ENCODE results near the gene P2RY6.
"Not testable (repeated sequence)": the region's sequence is repeated elsewhere in the genome, so short reads cannot be mapped to it uniquely, and the experiment has no call there.

P2RY6 gene

DNA sequence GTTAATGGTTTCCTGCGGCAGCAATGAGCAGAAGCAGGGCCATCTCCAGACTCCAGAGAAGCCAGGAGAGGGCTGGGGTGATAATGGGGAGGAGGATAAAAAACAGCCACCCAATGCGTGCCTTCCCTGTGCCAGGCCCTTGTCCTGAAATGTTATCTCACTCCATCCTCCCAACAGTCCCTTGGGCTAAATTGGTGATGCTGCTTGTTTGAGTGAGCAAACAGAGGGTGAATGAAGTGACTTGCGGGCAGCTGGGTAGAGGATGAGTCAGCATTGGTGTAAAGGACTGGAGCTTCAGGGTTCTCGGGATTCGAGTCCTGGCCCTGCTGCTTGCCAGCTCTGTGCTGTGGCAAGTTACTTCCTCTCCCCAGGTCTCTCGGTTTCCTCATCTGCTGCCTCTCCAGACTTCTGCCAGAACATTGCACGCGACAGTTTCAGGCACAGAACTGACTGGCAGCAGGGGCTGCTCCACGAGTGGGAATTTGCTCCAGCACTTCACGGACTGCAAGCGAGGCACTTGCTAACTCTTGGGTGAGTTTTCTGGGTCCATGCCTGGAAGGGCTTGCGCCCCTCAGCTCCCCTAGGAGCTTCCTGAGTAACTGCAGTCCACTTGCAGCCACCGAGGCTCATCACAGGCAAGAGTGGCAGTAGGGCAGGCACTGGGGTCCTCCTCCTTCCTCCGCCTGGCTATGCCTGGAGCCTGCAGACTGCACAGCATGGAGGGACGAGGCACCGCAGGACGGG lies at the start of gene P2RY6:
Gene P2RY6, plus strand, starts transcription at position 403 of the 744 bp plus-strand sequence. CDS start 24,181 bp downstream, outside the sequence.
- no peak for DNase-seq

- DNase-seq: no peak
These were observed 48.0 kb upstream of the P2RY6 start for GRCh38 chr11:73223998-73224730.

- no peak for DNase-seq
These were observed 47.0 kb upstream of the P2RY6 start for GRCh38 chr11:73225001-73225686.

DNA sequence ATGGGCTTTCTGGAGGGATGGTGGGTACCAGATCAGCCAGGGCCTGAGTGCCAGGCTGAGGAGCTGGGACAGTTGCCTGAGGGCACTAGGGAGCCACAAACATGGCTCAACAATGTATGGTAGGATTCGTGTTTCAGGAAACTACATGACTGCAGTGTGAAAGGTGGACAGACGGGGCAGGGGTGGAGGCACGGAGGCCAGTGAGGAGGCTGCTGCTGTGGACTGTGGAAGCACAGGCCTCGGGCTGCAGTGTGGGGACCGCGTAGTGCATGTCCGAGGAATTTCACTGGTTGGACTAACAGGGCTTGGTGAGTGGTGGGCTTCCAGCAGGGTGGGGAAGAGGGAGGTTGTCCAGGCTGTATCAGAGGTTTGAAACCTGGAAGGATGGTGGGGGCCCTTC lies 46.3 kb upstream of the P2RY6 start:
- DNase-seq: no peak

- no peak for DNase-seq
These were observed 45.7 kb upstream of the P2RY6 start for GRCh38 chr11:73226297-73227006.

DNA sequence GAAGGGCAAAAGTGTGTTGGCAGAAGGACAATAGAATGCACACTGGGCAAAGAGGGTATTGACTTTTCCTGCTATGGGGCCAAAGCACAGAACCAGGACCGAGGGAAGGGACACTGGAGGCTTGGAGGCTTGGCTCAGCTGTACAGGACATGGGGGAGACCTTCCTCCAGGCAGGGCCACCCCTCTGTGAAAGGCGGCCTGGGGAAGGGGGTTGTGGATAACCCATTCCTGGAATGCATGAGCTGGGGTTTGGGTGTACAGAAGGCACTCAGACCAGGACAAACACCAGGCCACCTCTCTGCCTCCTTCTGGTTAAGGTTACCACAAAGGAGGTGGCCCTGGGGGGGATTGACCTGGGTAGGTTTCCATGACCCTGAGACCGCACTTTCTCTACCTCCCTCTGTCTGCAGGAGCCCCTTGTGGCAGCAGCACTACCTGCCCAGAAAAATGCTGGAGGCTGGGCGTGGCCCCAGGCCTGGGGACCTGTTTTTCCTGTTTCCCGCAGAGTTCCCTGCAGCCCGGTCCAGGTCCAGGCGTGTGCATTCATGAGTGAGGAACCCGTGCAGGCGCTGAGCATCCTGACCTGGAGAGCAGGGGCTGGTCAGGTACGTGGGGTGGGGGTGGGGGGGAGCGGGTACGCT lies 44.4 kb upstream of the P2RY6 start:
- DNase-seq: no peak

DNA sequence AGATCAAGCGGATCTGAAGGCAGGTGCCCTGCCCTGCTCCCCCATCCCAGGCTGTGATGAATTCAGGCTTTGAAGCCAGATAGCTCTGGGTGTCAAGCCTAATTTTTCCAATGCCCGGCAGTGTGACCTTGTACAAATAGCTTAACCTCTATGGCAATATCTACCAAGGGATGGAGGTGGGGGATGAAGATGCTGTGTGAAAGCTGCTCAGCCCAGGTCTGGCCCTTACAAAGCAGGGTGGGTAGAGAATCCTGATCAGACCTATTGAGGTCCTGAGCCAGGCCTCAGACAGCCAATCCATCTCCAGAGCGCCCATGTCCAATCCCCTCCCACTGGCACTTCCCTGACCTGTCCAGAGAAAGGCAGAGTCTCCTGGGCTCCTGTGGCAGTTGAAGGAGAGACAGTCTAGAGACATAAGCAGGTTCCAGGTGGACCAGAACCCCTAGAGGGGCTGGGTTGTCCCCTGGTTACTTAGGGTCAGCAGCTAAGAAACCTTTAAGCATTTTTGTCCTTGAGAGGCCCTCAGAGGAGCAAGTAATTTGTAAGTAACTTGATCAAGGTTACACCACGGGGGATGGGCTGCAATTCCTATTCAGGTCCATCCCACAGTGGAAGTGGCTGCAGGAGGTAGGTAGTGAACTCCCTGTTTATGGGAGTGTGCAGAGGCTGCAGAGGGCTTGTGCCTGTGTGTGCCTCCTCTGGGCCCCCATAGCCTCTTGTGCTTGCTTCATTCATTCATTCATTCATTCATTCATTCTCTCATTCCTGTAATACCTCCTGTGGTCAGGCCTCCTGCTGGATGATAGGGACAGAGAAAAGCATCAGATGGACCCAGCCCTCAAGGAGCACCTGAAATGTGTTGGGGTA lies 43.6 kb upstream of the P2RY6 start:
- DNase-seq: no peak

DNA sequence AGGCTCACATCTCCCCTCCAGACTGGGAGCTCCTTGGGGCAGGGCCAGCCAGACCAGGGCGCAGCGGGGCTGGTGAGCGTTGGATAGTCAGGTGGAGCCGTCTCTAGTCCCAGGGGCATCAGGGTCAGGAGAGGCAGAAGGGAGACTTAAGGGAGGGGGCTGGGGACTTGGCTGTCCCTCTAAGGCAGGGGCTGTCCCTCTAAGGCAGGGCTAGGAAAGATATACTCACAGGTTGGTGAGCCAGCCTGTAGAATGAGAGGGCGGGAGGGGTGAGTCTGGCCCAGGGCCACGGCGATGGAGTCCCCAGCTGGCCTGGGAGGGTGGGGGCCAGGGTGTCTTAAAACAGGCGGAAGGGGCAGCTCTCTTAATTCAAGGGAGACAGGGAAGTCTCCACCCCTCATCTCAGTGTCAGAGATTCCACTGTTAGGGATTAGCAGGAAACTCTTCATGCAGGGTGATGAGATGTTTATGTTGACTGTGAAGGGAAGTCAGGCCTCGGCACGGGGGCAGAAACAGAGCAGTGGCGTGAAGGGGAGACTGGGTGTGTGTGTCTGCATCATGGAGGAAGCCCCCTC lies 42.7 kb upstream of the P2RY6 start:
- no peak for DNase-seq

- DNase-seq: no peak
These were observed 42.0 kb upstream of the P2RY6 start for GRCh38 chr11:73229896-73230875.

GRCh38 chr11:73230931-73231330 lies 41.2 kb upstream of the P2RY6 start:
- DNase-seq: no peak

- DNase-seq: not testable (repeated sequence)
These were observed 39.7 kb upstream of the P2RY6 start for GRCh38 chr11:73232487-73232886.

DNA sequence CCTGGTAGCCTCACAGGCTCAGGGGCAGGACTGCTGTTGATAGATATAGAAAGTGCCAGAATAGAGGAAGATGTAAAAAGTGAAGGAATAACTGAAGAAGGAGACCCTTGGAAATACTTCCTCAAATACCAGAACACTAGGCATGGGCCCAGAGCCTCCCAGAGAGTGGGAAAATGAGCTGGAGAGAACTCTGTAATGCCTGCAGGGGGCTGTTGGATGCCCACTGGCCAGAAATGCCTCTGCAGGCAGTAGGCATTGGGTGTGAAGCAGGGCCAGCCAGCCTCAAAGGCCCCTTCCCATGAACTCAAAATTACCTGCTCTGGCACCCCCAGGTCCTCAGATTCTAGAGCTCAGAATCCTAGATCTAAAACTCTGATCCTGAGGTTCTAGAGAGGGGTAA lies 38.9 kb upstream of the P2RY6 start:
- no peak for DNase-seq

DNA sequence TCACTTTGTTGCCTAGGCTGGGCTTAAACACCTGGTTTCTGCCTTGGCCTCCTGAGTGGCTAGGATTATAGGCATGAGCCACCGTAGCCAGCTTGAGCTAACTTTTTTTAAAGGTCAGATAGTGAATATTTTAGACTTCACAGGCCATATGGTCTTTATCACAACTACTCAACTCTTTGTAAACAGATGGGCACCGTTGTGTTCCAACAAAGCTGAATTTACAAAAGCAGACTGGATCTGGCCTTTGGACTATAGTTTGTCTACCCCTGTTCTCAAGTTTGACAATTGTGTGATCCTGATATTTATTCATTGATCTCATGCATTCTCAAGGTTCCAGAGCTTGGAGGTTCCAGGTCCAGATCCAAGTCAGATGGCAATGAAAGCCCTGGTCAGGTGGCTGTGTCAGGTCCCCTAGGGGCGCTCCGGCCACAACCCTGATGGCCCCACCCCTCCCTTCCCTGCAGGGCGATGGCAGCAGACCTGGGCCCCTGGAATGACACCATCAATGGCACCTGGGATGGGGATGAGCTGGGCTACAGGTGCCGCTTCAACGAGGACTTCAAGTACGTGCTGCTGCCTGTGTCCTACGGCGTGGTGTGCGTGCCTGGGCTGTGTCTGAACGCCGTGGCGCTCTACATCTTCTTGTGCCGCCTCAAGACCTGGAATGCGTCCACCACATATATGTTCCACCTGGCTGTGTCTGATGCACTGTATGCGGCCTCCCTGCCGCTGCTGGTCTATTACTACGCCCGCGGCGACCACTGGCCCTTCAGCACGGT lies 38.3 kb upstream of the P2RY6 start:
- DNase-seq: no peak

DNA sequence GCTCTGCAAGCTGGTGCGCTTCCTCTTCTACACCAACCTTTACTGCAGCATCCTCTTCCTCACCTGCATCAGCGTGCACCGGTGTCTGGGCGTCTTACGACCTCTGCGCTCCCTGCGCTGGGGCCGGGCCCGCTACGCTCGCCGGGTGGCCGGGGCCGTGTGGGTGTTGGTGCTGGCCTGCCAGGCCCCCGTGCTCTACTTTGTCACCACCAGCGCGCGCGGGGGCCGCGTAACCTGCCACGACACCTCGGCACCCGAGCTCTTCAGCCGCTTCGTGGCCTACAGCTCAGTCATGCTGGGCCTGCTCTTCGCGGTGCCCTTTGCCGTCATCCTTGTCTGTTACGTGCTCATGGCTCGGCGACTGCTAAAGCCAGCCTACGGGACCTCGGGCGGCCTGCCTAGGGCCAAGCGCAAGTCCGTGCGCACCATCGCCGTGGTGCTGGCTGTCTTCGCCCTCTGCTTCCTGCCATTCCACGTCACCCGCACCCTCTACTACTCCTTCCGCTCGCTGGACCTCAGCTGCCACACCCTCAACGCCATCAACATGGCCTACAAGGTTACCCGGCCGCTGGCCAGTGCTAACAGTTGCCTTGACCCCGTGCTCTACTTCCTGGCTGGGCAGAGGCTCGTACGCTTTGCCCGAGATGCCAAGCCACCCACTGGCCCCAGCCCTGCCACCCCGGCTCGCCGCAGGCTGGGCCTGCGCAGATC lies 37.5 kb upstream of the P2RY6 start:
- no peak for DNase-seq

DNA sequence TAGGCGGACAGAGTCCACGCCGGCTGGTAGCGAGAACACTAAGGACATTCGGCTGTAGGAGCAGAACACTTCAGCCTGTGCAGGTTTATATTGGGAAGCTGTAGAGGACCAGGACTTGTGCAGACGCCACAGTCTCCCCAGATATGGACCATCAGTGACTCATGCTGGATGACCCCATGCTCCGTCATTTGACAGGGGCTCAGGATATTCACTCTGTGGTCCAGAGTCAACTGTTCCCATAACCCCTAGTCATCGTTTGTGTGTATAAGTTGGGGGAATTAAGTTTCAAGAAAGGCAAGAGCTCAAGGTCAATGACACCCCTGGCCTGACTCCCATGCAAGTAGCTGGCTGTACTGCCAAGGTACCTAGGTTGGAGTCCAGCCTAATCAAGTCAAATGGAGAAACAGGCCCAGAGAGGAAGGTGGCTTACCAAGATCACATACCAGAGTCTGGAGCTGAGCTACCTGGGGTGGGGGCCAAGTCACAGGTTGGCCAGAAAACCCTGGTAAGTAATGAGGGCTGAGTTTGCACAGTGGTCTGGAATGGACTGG lies 36.8 kb upstream of the P2RY6 start:
- DNase-seq: no peak

- no peak for DNase-seq
These were observed 35.9 kb upstream of the P2RY6 start for GRCh38 chr11:73236205-73236765.

DNA sequence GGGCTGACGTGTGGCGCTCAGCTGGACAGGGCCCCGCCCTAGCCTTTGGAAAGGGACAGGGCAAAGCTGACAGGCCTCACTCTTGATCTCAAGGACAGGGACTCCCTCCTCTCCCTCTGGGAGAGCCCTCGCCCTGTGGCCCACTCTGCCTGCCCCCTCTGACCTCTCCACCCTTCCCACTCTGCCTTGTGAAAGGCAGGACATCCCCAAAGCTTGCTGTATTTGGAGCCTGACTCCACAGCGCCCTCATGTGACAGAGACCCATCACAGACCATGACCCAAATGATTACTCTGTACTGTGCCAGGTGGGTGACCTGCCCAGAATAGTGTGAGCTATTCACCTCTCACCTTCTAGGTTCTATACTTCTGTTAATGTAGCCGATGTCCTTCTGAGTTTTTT lies 35.3 kb upstream of the P2RY6 start:
- no peak for DNase-seq

All from activated naive CD4-positive, alpha-beta T cell (primary cell).